Daoy (cell line): Measurements from ENCODE around the gene CAPN7. TPM values are rescaled to one million over a fixed set of nuclear protein-coding genes. Genes with fewer than 3 reads are reported as not detected.
"Not testable (repeated sequence)": the region's sequence is repeated elsewhere in the genome, so short reads cannot be mapped to it uniquely, and the experiment has no call there.

Experiments
- DNase-seq: peaks from one replicate; pipeline ENCODE4 v3.0.0-alpha.2; 2015; ENCODE audit warnings: low read depth
- total RNA-seq: library from RNA; depleted of rRNA; stranded (reverse); fragments of >200 nt; shearing (Covaris generic); gene quantifications from 2 replicates; pipeline ENCODE4 v1.2.3, GENCODE V29; 2014; rRNA removed

CAPN7 gene
- 34.1 and 46.3 TPM in 2 replicates for total RNA-seq

GRCh38 chr3:15205934-15206661, at the start of gene CAPN7:
TSS of gene CAPN7 (plus strand) at chr3:15206246. CDS start at chr3:15206496, 250 bp downstream.
- peak; percentile 93 for DNase-seq

GRCh38 chr3:15157441-15157840, 48.6 kb upstream of the CAPN7 start:
- DNase-seq: no peak

GRCh38 chr3:15159501-15160136, 46.4 kb upstream of the CAPN7 start:
- DNase-seq: no peak

- no peak for DNase-seq
Measured at GRCh38 chr3:15160662-15161061, 45.4 kb upstream of the CAPN7 start.

- DNase-seq: no peak
Measured at GRCh38 chr3:15161133-15161532, 44.9 kb upstream of the CAPN7 start.

GRCh38 chr3:15163656-15164055, 42.4 kb upstream of the CAPN7 start:
- not testable (repeated sequence) for DNase-seq

GRCh38 chr3:15164340-15164739, 41.7 kb upstream of the CAPN7 start:
- no peak for DNase-seq

GRCh38 chr3:15165061-15165460, 41.0 kb upstream of the CAPN7 start:
- DNase-seq: no peak

- DNase-seq: not testable (repeated sequence)
Measured at GRCh38 chr3:15166391-15166790, 39.7 kb upstream of the CAPN7 start.

GRCh38 chr3:15171096-15171495, 35.0 kb upstream of the CAPN7 start:
- no peak for DNase-seq

- DNase-seq: no peak
Measured at GRCh38 chr3:15172806-15173205, 33.2 kb upstream of the CAPN7 start.

GRCh38 chr3:15174953-15175352, 31.1 kb upstream of the CAPN7 start:
- DNase-seq: no peak

- no peak for DNase-seq
Measured at GRCh38 chr3:15175605-15176004, 30.4 kb upstream of the CAPN7 start.

- no peak for DNase-seq
Measured at GRCh38 chr3:15180042-15180611, 25.9 kb upstream of the CAPN7 start.

- DNase-seq: no peak
Measured at GRCh38 chr3:15181511-15181910, 24.5 kb upstream of the CAPN7 start.

GRCh38 chr3:15181963-15182362, 24.1 kb upstream of the CAPN7 start:
- no peak for DNase-seq

- DNase-seq: no peak
Measured at GRCh38 chr3:15183011-15183410, 23.0 kb upstream of the CAPN7 start.

GRCh38 chr3:15185404-15185803, 20.6 kb upstream of the CAPN7 start:
- no peak for DNase-seq

GRCh38 chr3:15186101-15186476, 20.0 kb upstream of the CAPN7 start:
- DNase-seq: no peak

- DNase-seq: not testable (repeated sequence)
Measured at GRCh38 chr3:15186477-15187164, 19.4 kb upstream of the CAPN7 start.

GRCh38 chr3:15197340-15198029, 8.6 kb upstream of the CAPN7 start:
- DNase-seq: no peak

GRCh38 chr3:15198686-15199085, 7.4 kb upstream of the CAPN7 start:
- DNase-seq: no peak
